OCI-LY7 (cell line): ENCODE data around the gene RAB13. TPM values are rescaled to one million over a fixed set of nuclear protein-coding genes. Genes with fewer than 3 reads are reported as not detected.

Experiments used
- BruUV-seq: library from RNA; stranded (reverse); fragments of 400-500 nt; replicated peaks from 2 replicates; lab custom pipeline; 2021; lab: Mats Ljungman, UMichigan
- CTCF ChIA-PET: fragments of 300-600 bp; sonication (Branson Sonifier 250); formaldehyde crosslinking; loops from one replicate; lab custom pipeline; 2022; ENCODE audit warnings: antibody characterized with exemption; ENCODE audit not compliant: unreplicated experiment; lab: Charles Lee
- POLR2A ChIA-PET: fragments of 300-600 bp; sonication (Branson Sonifier 250); formaldehyde crosslinking; loops from one replicate; lab custom pipeline; 2022; ENCODE audit warnings: antibody characterized with exemption; lab: Charles Lee
- DNase-seq: peaks from one replicate; pipeline ENCODE4 v3.0.0-alpha.2; 2015; ENCODE audit warnings: low spot score
- H2AFZ ChIP-seq: fragments of 200-600 bp; sonication (generic), shearing (Covaris generic); 2 replicates; pipeline ENCODE4 v1.6.1; 2014; ENCODE audit warnings: mild to moderate bottlenecking, antibody characterized with exemption, low read length, moderate library complexity
- H3K27ac ChIP-seq: fragments of 200-600 bp; sonication (generic); 2 replicates; pipeline ENCODE4 v1.5.1; 2014; ENCODE audit warnings: mixed run types, low read depth, mild to moderate bottlenecking, moderate library complexity, low read length, inconsistent platforms; ENCODE audit not compliant: poor library complexity, severe bottlenecking
- H3K36me3 ChIP-seq: fragments of 200-600 bp; sonication (generic); 2 replicates; pipeline ENCODE4 v1.6.1; 2014; ENCODE audit warnings: mild to moderate bottlenecking, antibody characterized with exemption, low read length, moderate library complexity, mixed read lengths; ENCODE audit not compliant: insufficient read depth
- H3K4me1 ChIP-seq: fragments of 200-600 bp; sonication (generic); 2 replicates; pipeline ENCODE4 v1.5.1; 2014; ENCODE audit warnings: mild to moderate bottlenecking, low read length; ENCODE audit not compliant: insufficient read depth, poor library complexity, severe bottlenecking
- H3K4me2 ChIP-seq: fragments of 200-600 bp; sonication (generic); 2 replicates; pipeline ENCODE4 v1.6.1; 2014; ENCODE audit warnings: mild to moderate bottlenecking, low read length
- H3K4me3 ChIP-seq: fragments of 200-600 bp; sonication (generic); 2 replicates; pipeline ENCODE4 v1.5.1; 2014; ENCODE audit warnings: mild to moderate bottlenecking, low read depth, low read length; ENCODE audit not compliant: poor library complexity, severe bottlenecking
- H3K79me2 ChIP-seq: fragments of 200-600 bp; sonication (generic); 2 replicates; pipeline ENCODE4 v1.6.1; 2016; ENCODE audit warnings: low read depth, mild to moderate bottlenecking, low read length, moderate library complexity, mixed read lengths; ENCODE audit not compliant: insufficient read depth
- H3K9me2 ChIP-seq: fragments of 200-600 bp; sonication (generic); 2 replicates; pipeline ENCODE4 v1.6.1; 2016; ENCODE audit warnings: mild to moderate bottlenecking, low read length, mixed read lengths; ENCODE audit not compliant: insufficient read depth
- H3K9me3 ChIP-seq: fragments of 200-600 bp; sonication (generic); 2 replicates; pipeline ENCODE4 v1.6.1; 2014; ENCODE audit warnings: mild to moderate bottlenecking, mixed run types, low read length, mixed read lengths
- H4K20me1 ChIP-seq: fragments of 200-600 bp; sonication (generic); 2 replicates; pipeline ENCODE4 v1.6.1; 2014; ENCODE audit warnings: mild to moderate bottlenecking, antibody characterized with exemption, low read length, moderate library complexity, mixed read lengths; ENCODE audit not compliant: insufficient read depth
- CTCF ChIP-seq: fragments of 200-600 bp; sonication (generic); conservative IDR thresholded peaks from 2 replicates; pipeline ENCODE4 v1.5.1; 2014; ENCODE audit warnings: mild to moderate bottlenecking, antibody characterized with exemption, low read length, moderate library complexity, mixed read lengths
- EZH2phosphoT487 ChIP-seq: fragments of 200-600 bp; sonication (generic); IDR thresholded peaks from 2 replicates; pipeline ENCODE4 v1.6.1; 2018; ENCODE audit warnings: low read depth, borderline replicate concordance, mild to moderate bottlenecking, mixed run types, antibody characterized with exemption, low read length, moderate library complexity, mixed read lengths
- intact Hi-C: fragments of 100-400 bp; cut with micrococcal nuclease; formaldehyde crosslinking; loops from one replicate; pipeline ENCODE4 v1.10.0; 2022; ENCODE audit not compliant: unreplicated experiment
- total RNA-seq, 2 experiments: library from RNA; depleted of rRNA in 1 of 2; stranded (reverse); fragments of >200 nt in 1 of 2; shearing (Covaris generic) in 1 of 2; gene quantifications; 2 replicates each; pipeline ENCODE4 v1.2.3, GENCODE V29; 2014 to 2022

RAB13 gene
- total RNA-seq, 2 experiments from 2014 or later = 0.16 to 1.3 TPM

DNA sequence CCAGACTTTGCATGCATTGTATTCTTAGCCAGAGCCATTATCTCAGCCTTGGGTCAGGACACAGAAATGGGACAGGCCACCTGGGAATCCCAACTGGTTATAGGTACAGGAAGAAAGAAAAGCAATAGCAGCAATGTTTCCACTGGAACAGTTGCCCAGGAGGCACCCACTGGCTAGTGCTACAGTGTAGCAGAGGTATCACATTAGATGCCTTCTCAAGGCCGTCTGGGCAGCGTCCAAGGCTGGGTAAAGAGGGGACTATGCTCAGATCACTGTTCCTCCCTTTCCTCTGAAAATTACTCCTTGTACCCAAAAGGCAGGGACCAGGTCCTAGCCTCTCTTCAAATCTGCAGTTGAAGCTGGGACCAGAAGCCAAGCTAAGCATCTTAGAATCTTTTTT lies 15.8 kb downstream of the RAB13 start:
- Histone ChIP-seq H3K4me2 (no peak overlapping the region), H3K4me3 (no peak overlapping the region), H3K9me2 (no peaks in the 10 kb centered on the region), H3K79me2 (peaks cover 25% of the 10 kb centered on the region; the same call in 1 of the 2 replicates), H2AFZ (no peak overlapping the region), H3K4me1 (peaks cover 30% of the 10 kb centered on the region), H3K27ac (no peak overlapping the region), H4K20me1 (no peaks in the 10 kb centered on the region), H3K9me3 (no peaks in the 10 kb centered on the region), H3K36me3 (peaks cover 37% of the 10 kb centered on the region)
- POLR2A ChIA-PET = interaction anchor here (0.7 kb wide), 1 partner anchor 14 kb away, joined by 3 read pairs; no protein-coding TSS in a partner anchor
- TF ChIP-seq EZH2phosphoT487 (no peak), CTCF (no peak)
- intact Hi-C loops = no loop called here
- CTCF ChIA-PET = no interaction called here
- no TSS peak for BruUV-seq
- no peak for DNase-seq

GRCh38 chr1:153968972-153969371 lies 17.2 kb downstream of the RAB13 start:
- H3K9me3 ChIP-seq = no peaks in the 10 kb centered on the region
- H3K79me2 ChIP-seq = peaks cover 34% of the 10 kb centered on the region; the same call in 1 of the 2 replicates
- no TSS peak for BruUV-seq
- intact Hi-C loops = no loop called here
- DNase-seq = no peak
- H3K9me2 ChIP-seq = no peaks in the 10 kb centered on the region
- POLR2A ChIA-PET = interaction anchor here (0.9 to 4.7 kb wide), 3 partner anchors 8 to 189 kb away, joined by 4 to 54 read pairs (median 19); partner anchors contain the start of genes DENND4B and JTB
- CTCF ChIA-PET = no interaction called here
- H3K27ac ChIP-seq = peak overlapping the region; percentile 89
- peak overlapping the region; percentile 100 for H3K4me2 ChIP-seq
- H3K36me3 ChIP-seq = peaks cover 25% of the 10 kb centered on the region
- H3K4me1 ChIP-seq = peaks cover 38% of the 10 kb centered on the region
- no peaks in the 10 kb centered on the region for H4K20me1 ChIP-seq
- 0 out of 2 replicates have a peak overlapping the region, but pooled peaks have one; percentile 77 for H2AFZ ChIP-seq
- H3K4me3 ChIP-seq = peak overlapping the region; percentile 78
- no peak for TF ChIP-seq CTCF
- TF ChIP-seq EZH2phosphoT487 = no peak

- intact Hi-C loops = no loop called here
- POLR2A ChIA-PET = interaction anchor here (0.9 to 4.7 kb wide), 3 partner anchors 8 to 189 kb away, joined by 4 to 54 read pairs (median 19); partner anchors contain the start of genes DENND4B and JTB
- Histone ChIP-seq H3K36me3 (peaks cover 19% of the 10 kb centered on the region), H3K79me2 (peaks cover 35% of the 10 kb centered on the region; the same call in 1 of the 2 replicates), H3K27ac (peak overlapping the region; percentile 89), H3K9me2 (no peaks in the 10 kb centered on the region), H3K9me3 (no peaks in the 10 kb centered on the region), H3K4me3 (peak overlapping the region; percentile 78), H3K4me1 (peaks cover 40% of the 10 kb centered on the region), H4K20me1 (no peaks in the 10 kb centered on the region), H3K4me2 (peak overlapping the region; percentile 100), H2AFZ (peak overlapping the region; percentile 77; the same call in 1 of the 2 replicates)
- no peak for DNase-seq
- TF ChIP-seq CTCF (no peak), EZH2phosphoT487 (no peak)
- no TSS peak for BruUV-seq
- CTCF ChIA-PET = no interaction called here
Observed at GRCh38 chr1:153968408-153968807, 17.7 kb downstream of the RAB13 start.
